DMS153 treated with DMSO at 0.1 percent for 48 hours (cell line): Measurements from ENCODE around the gene CENPC.
"Not testable (repeated sequence)": the region's sequence is repeated elsewhere in the genome, so short reads cannot be mapped to it uniquely, and the experiment has no call there.

ENCODE experiments used
- DNase-seq: peaks from one replicate; lab custom pipeline; 2025; ENCODE audit not compliant: unreplicated experiment; lab: John Stamatoyannopoulos, UW

The CENPC gene

DNA sequence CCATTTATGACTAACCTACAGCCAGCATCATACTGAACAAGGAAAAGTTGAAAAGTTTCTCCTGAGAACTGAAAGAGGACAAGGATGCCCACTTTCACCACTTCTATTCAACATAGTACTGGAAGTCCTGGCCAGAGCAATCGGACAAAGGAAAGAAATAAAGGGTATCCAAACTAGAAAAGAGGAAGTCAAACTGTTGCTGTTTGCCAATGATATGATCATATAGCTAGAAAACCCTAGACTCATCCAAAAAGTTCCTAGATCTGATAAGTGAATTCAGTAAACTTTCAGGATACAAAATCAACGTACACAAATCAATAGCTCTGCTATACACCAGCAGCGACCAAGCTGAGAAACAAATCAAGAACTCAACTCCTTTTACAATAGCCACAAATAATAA lies 64.5 kb downstream of the CENPC start:
- no peak for DNase-seq

GRCh38 chr4:67475155-67475554 lies 70.1 kb downstream of the CENPC start:
- no peak for DNase-seq

DNA sequence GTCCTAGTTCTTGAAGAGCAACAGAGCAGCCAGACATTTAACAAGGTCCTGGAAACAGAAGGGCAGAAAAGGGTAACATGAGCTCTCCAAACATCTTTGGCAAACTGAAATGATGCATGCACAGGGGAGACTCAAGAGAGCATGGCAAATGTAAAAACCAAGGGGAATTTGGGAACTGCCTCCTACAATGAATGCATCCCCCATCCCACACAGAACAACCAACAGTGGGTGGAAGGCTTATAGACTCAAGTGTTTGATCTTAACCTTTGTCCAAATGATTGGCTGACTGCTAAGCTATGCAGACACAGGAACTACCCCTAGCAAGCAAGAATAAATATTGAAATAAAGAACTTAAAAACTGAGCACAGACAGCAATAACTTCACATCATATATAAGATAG lies 74.4 kb downstream of the CENPC start:
- no peak for DNase-seq

DNA sequence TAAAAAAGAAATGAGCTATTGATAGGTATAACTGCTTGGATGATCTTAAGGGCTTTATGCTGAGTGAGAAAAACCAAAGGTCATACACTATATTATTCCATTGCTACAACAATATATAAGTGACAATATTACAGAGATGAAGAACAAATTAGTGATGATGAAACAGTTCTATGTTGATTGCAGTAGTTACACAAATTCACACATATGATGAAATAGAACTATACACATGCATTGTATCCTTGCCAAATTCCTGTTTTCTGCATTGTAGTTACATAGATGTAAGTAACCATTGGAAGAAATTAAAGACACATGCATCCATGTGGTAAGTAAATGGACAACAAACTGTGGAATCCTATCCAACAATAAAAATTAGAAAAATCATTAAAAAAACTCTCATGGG lies 76.5 kb downstream of the CENPC start:
- DNase-seq = no peak

DNA sequence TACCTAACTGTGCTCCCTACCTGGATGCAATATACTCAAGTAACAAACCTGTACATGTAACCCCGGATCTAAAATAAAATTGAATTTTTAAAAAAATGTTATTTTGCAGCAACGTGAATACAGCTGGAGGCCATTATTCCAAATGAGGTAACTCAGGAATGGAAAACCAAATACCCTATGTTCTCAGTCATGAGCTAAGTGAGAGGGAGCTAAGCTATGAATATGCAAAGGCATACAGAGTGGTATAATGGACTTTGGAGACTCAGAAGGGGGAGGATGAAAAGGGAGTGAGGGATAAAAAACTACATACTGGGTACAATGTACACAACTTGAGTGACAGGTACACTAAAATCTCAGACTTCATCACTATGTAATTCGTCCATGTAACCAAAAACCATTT lies 78.6 kb downstream of the CENPC start:
- no peak for DNase-seq

DNA sequence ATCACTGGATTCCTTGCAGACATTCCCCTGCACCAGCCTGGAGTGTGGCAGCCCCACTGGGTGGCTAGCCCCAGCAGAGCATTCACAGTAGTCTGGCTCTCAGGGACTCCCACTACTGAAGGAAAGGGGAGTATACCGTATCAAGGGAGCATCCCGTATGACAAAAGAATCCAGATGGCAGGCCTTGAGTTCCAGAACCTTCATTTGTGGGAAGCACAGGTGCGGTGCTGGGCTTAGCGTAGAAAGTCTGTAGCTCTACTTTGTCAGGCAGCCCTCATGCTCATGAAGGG lies 79.6 kb downstream of the CENPC start:
- DNase-seq = no peak

GRCh38 chr4:67465032-67465762 lies 80.1 kb downstream of the CENPC start:
- DNase-seq = no peak

DNA sequence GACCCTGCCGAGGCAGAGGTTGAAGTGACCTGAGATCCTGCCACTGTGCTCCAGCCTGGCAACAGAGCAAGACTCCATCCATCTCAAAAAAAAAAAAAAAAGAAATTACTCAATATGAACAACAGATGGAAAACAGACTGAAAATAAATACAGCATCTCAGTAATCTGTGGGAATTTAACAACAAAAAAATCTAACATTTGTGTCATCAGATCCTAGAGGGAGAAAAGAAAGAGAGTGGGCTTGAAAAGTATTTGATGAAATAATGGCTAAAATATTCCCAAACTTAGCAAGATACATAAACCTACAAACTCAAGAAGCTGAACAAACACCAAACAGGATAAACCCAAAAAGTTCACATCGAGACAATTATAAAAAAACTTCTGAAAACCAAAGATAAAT lies 84.7 kb downstream of the CENPC start:
- DNase-seq = no peak

GRCh38 chr4:67459164-67459563 lies 86.1 kb downstream of the CENPC start:
- no peak for DNase-seq

- no peak for DNase-seq
Measured at GRCh38 chr4:67456577-67457196, 88.6 kb downstream of the CENPC start.

DNA sequence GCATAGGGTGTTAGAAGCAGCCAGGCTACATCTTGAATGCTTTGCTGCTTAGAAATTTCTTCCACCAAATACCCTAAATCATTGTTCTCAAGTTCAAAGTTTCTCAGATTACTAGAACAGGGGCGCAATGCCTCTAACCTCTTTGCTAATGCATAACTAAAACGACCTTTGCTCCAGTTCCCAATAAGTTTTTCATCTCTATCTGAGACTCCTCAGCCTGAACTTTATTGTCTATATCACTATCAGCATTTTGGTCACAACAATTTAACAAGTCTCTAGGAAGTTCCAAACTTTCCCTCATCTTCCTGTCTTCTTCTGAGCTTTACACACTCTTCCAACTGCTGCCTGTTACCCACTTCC lies 92.5 kb downstream of the CENPC start:
- DNase-seq = not testable (repeated sequence)

GRCh38 chr4:67452100-67452845 lies 93.0 kb downstream of the CENPC start:
- no peak for DNase-seq

GRCh38 chr4:67451464-67451863 lies 93.8 kb downstream of the CENPC start:
- DNase-seq = no peak

GRCh38 chr4:67448621-67449020 lies 96.7 kb downstream of the CENPC start:
- DNase-seq = no peak

- no peak for DNase-seq
Measured at GRCh38 chr4:67447873-67448272, 97.4 kb downstream of the CENPC start.

DNA sequence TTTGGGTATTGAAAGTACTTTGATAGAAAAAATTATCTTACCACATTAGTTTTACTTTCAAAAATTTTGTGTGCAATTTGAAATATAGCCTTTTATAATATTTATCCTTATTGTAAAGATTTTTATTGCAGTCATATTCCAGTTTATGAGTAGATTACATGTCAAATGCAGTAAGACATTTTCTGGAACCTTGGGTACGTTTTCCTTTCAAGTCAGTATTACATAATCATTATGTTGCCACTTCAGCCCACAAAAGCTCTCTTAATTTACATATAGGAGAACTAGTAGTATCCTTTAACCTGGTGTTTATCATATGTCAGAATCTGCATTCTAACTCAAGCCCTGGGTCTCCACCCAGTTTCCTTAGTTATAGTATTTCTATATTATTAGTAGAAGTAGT lies 98.5 kb downstream of the CENPC start:
- DNase-seq = no peak

DNA sequence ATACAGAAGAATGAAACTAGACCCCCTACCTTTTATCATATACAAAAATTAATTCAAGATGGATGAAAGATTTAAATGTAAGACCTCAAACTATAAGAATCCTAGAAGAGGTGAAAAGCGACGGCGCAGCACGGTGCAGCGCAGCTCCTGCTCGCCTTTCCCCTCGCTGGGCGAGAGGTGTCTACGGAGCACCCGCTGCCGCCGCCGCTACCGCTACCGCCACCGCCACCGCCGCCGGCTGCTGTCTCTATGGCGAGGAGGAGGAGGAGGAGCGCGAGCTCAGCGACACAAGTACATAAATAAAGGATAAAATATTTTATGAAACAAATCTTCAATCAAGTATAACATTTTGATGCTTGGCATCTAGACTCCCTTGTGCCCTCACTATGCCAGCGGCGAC lies 99.4 kb downstream of the CENPC start:
- DNase-seq = not testable (repeated sequence)

DNA sequence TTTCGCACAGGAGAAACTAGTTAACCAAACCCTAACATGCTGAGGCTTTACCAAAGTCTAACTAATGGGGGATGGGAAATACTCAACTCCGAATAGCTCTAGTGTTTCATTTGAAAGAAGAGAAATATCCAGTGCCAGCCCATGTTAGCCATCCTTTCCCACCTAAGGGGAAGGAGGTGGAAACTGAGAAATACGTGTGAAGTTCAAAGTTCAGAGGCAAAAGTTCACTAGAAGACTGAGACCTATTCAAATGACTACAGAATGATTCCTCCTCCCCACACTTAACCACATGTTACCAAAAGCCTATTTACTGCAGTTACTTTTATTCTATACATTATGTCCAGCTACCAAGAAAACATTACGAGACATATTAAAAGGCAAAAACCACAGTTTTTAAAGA lies 106.3 kb downstream of the CENPC start:
- DNase-seq = no peak

DNA sequence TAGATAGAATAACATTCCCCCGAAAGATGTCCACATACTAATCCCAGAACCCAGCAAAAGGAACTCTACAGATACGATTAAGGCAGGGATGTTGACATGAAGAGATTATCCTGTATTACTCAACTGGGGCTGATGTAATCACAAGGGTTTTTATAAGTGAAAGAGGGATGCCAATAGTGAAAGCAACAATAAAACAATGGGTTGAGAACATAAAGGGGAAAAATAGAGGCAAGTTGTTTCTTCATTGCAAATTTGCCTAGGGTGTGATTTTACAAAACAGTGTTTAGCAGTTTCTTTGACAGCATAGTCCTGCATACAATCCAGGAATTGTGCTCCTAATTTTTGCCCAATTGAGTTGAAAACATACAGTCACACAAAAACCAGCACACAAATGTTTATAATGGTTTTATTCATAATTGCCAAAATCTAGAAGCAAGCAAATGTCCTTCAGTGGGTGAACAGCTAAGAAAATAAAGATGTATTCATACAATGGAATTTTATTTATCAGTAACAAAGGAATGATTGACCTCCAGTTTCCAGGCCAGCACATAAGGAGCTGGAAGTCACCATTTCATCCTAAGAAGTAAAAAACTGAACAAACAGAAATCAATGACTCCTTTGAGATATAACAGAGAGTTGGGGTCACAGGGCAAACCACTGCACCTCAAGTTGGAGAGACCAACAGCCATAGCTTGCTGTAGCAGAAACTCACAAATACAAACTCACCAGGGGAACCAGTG lies 107.2 kb downstream of the CENPC start:
- no peak for DNase-seq

- no peak for DNase-seq
Measured at GRCh38 chr4:67436742-67437141, 108.6 kb downstream of the CENPC start.

GRCh38 chr4:67430989-67431388 lies 114.3 kb downstream of the CENPC start:
- DNase-seq = no peak

- DNase-seq = no peak
Measured at GRCh38 chr4:67428819-67429218, 116.5 kb downstream of the CENPC start.
